ENCODE results near the gene BOLA3.
"Not testable (repeated sequence)": the region's sequence is repeated elsewhere in the genome, so short reads cannot be mapped to it uniquely, and the experiment has no call there.

Gene BOLA3

DNA sequence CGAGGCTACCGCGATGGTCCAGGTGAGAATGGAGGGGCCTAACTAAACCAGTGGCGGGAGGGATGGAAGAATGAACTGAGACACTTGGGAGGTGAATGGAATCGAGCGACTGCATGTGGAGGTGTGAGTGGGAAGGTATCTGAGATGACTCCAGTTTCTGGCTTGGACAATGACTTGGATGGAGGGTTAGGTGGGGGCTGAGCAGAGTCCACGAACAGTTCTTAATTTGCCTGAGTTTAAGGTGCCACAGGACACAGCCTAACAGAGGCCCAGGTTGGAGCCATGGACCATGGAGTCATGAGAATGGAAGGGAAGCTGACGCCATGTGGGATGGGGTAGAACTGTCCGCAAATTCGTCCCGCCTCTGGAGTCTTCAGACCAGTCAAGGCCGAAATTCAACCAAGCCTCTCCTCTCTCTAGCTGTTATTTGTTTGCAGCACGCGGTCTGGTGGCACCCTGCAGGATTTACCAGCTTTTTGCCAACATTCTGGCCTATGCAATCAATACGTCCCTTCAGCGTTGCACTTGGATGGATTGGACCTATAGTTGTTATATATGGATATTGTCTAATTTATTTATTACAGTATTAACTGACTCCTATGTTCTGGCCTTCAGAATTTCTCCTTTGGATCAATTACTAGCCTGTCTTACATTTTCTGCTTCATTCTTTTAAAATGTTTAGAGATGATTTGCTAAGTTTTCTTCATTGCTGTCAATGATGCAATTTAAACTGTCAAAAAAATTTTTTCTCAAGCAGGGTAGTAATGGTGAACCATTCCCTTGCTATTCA, 940 bp upstream of the BOLA3 start:
- peaks cover 31% of the 10 kb centered on the region for H3K36me3 ChIP-seq (ENCODE audit: control insufficient read depth, insufficient read depth, low read length, severe bottlenecking)

DNA sequence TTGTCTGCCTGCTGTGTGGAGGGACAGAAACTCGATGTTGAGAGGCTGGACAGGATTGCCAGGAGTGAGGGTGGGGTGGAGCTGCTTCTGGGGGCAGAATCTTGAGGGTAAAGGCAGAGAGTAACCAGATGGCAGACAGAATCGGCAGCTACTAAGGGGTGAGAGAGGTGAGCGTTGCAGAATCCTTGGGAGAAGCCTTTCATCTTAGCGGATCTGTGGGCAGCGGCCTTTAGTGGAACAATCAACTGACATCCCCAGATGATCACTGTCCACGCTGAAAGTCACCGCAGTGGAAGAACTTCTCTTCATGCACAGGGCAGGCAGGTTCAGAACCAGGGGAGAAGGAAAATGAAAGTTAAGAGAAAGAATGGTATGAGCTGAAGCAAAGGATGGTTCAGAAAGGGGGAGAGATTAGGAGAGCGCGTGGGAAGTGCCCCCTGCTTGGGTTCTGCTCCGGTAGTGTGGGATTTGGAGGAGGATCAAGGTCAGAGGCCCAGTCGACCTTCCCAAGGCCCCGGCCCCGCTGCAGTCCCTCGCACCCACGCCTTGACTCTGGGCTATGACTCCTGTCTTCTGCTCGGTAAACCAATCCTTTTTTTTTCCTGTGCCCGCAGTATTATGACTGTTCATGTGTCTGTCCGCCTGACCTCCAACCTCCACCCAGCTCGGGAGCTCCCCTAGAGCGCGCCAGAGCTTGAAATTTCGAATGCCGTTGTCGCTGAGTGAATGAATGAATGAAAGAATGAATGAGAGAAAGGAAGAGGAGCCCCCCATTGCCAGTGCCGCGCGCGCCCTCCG, 584 bp downstream of the BOLA3 start:
- DNase-seq (ENCODE audit: low read depth): peak; percentile 59
- Histone ChIP-seq H3K9ac (ENCODE audit: low read length) (peak overlapping the region; percentile 82), H3K27me3 (replicated peaks; ENCODE audit: control insufficient read depth, insufficient read depth, low read length) (no peaks in the 10 kb centered on the region), H3K9me3 (ENCODE audit: control insufficient read depth, low read length) (no peaks in the 10 kb centered on the region), H3K4me1 (ENCODE audit: control insufficient read depth, insufficient read depth, low read length) (peaks cover 16% of the 10 kb centered on the region), H3K4me3 (ENCODE audit: low read length) (peak overlapping the region; percentile 85), H3K36me3 (ENCODE audit: control insufficient read depth, insufficient read depth, low read length, severe bottlenecking) (peaks cover 20% of the 10 kb centered on the region)

More for the DNA sequence above, 940 bp upstream of the BOLA3 start:
- Histone ChIP-seq H3K9me3 (ENCODE audit: control insufficient read depth, low read length) (no peaks in the 10 kb centered on the region), H3K4me1 (ENCODE audit: control insufficient read depth, insufficient read depth, low read length) (peaks cover 16% of the 10 kb centered on the region), H3K9ac (ENCODE audit: low read length) (peak overlapping the region; percentile 82), H3K4me3 (ENCODE audit: low read length) (peak overlapping the region; percentile 85), H3K27me3 (replicated peaks; ENCODE audit: control insufficient read depth, insufficient read depth, low read length) (no peaks in the 10 kb centered on the region)
- DNase-seq (ENCODE audit: low read depth): no peak

DNA sequence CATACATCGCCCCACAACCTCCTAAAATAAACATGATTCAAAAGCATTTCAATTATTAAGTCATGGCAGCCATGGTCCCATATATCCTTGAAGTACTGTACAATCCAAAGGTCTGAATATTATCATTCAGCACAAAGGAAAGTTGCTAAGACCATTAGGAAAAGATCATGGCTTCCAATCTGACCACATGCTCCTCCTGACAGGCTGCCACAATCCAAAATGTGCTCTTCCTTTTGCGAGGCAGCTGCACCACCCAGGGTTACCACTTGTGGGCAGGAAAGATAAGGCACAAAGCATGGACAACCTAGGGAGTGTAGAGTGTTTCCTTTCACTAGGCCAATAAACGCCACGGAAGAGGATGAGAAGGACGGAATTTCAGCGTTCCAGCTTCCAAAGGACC, 5.4 kb downstream of the BOLA3 start:
- Histone ChIP-seq H3K4me3 (ENCODE audit: low read length) (no peak overlapping the region), H3K4me1 (ENCODE audit: control insufficient read depth, insufficient read depth, low read length) (peaks cover 10% of the 10 kb centered on the region), H3K9me3 (ENCODE audit: control insufficient read depth, low read length) (no peaks in the 10 kb centered on the region), H3K36me3 (ENCODE audit: control insufficient read depth, insufficient read depth, low read length, severe bottlenecking) (peaks cover 11% of the 10 kb centered on the region), H3K9ac (ENCODE audit: low read length) (no peak overlapping the region), H3K27me3 (replicated peaks; ENCODE audit: control insufficient read depth, insufficient read depth, low read length) (no peaks in the 10 kb centered on the region)
- DNase-seq (ENCODE audit: low read depth): no peak

DNA sequence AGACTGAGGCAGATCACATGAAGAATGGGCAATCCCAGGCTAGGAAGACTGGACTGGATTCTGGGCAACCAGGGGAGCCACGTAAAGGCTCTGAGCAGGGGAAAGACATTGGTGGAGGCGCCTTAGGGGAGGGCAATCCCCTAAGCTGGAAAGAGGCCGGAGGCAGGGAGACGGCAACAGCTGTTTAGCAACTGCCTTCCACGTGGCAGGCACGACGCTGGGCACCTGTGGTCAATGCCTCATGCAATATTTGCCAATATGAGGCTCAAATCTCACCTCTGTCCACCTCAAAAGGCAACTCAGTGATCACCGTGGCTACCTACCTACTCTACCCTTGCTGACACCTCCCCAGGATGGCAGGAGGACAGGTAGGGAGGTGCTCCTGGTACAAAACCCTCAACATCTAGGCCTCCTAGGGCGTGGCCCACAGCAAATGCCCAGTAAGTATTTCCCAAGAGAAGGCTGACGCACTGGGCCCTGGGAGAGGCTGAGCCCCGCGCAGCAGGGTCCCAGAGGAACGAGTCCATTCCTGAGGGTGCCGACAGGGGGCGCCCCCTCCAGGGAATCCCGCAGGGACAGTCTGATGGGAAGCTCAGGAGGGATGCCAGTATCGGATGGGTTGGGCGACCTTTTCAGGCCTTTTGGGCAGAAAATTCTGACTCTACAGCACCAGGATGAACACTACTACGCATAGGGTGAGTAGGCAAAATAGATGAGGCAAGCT, 8.9 kb downstream of the BOLA3 start:
- DNase-seq (ENCODE audit: low read depth): no peak
- no peak overlapping the region for H3K9ac ChIP-seq (ENCODE audit: low read length)
- H3K27me3 ChIP-seq (replicated peaks; ENCODE audit: control insufficient read depth, insufficient read depth, low read length): no peaks in the 10 kb centered on the region
- H3K9me3 ChIP-seq (ENCODE audit: control insufficient read depth, low read length): no peaks in the 10 kb centered on the region
- no peaks in the 10 kb centered on the region for H3K4me1 ChIP-seq (ENCODE audit: control insufficient read depth, insufficient read depth, low read length)
- peaks cover 23% of the 10 kb centered on the region for H3K36me3 ChIP-seq (ENCODE audit: control insufficient read depth, insufficient read depth, low read length, severe bottlenecking)
- no peak overlapping the region for H3K4me3 ChIP-seq (ENCODE audit: low read length)

DNA sequence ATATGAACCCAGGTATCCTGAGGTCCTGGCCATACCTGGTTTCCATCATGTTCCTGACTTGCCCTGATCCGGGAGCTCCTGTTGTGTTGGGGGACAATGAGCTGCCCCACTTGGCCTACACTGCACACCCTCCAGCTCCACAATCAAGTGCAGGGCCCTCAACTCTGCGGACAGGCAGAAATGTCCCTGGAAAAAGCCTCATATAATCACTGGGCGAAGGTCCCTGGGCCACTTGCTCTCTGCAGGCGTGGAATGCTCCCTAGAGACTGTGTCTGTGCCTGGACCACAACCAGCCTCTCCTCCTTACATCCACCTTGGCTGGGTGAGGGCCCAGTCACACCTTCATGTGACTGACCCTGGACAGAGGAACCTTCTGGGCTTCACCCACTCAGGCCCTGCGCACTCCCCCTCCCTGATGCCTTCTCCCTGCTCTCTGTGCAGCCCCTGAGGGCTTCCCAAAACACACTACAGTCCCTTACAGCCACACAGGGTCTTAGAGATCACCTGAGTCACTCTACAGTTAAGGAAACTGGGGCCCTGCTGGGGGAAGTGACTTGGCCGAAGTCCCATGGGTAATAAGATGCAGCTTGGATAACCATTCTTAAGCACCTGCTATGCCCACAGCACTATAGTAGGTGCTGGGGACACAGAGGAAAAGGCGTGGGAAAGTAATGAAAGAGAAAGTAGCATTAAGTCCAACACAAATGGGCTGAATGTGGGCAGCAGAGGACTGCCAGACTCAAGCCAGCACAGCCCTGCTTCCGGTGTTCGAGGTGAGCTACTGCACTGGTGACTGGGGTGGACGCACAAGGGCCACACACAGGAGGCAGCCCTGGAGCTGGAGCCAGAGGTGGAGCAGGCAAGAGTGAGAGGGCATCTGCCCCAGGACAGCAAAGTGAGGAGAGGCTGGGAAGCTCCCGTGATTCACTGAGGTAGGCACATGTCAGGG, 9.8 kb downstream of the BOLA3 start:
- H3K36me3 ChIP-seq (ENCODE audit: control insufficient read depth, insufficient read depth, low read length, severe bottlenecking): peaks cover 28% of the 10 kb centered on the region
- peaks cover 4% of the 10 kb centered on the region for H3K9me3 ChIP-seq (ENCODE audit: control insufficient read depth, low read length)
- no peaks in the 10 kb centered on the region for H3K4me1 ChIP-seq (ENCODE audit: control insufficient read depth, insufficient read depth, low read length)
- no peak for DNase-seq (ENCODE audit: low read depth)
- H3K27me3 ChIP-seq (replicated peaks; ENCODE audit: control insufficient read depth, insufficient read depth, low read length): no peaks in the 10 kb centered on the region
- H3K4me3 ChIP-seq (ENCODE audit: low read length): no peak overlapping the region
- no peak overlapping the region for H3K9ac ChIP-seq (ENCODE audit: low read length)

DNA sequence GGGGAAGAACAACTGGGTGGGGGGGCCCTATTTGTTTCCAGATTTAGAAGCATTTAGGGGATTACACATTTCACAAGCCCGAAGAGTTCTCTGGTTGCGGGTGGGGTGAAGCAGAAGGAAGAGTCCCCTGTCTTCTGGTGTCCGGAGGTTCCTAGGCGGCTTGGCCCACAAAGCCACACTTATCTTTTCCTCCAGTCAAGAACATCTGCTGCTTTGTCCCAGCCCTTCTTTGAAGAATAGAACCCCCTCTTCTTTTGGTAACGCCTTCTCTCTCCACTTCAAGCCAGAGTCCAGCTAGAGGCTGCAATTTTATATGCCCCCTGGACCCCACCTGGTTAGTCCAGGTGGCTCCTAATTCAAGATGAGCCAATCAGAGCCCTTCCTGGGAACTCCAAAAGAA, 15.8 kb downstream of the BOLA3 start:
- no peak overlapping the region for H3K9ac ChIP-seq (ENCODE audit: low read length)
- H3K4me1 ChIP-seq (ENCODE audit: control insufficient read depth, insufficient read depth, low read length): no peaks in the 10 kb centered on the region
- H3K4me3 ChIP-seq (ENCODE audit: low read length): no peak overlapping the region
- no peak for DNase-seq (ENCODE audit: low read depth)
- H3K36me3 ChIP-seq (ENCODE audit: control insufficient read depth, insufficient read depth, low read length, severe bottlenecking): peaks cover 20% of the 10 kb centered on the region
- H3K27me3 ChIP-seq (replicated peaks; ENCODE audit: control insufficient read depth, insufficient read depth, low read length): peaks cover 9% of the 10 kb centered on the region
- H3K9me3 ChIP-seq (ENCODE audit: control insufficient read depth, low read length): peaks cover 4% of the 10 kb centered on the region

DNA sequence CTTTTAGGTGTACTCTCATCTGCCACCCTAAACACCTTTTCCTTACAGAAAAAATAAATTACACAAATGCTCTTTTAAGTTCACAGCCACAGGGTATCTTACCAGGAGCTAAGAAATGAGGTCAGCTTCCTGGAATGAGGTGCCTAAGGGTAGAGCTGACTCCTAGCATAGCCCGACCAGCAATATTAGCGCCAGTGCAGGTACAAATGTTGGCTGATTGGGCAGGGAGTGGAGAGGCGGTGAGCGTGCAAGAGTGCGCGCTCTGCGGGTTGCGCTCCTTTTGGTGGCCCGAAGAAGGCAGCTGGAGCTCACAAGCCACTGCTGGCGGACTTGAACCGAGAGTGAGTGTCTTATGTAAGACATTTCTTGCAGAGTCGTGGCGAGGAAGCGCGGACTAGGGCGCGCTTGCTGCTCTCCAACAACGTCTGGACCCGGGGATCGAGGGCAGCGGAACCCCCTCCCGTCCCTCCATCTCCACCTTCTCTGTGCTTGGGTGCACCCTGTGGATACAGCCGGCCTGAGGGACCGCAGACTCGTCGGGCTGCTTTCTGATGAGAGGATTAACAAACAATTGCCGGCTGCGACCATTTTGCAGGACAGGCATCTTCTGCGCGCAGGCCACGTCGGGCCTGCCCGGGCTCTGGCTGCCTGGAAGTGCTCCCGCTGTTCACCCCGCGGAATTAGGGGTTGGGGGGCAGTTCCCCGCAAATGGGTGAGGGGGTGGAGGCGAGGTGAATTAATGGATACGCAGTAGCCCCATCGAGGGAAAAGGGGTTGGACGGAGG, 17.3 kb downstream of the BOLA3 start:
- H3K4me3 ChIP-seq (ENCODE audit: low read length): peak overlapping the region; percentile 4
- H3K36me3 ChIP-seq (ENCODE audit: control insufficient read depth, insufficient read depth, low read length, severe bottlenecking): peaks cover 20% of the 10 kb centered on the region
- H3K4me1 ChIP-seq (ENCODE audit: control insufficient read depth, insufficient read depth, low read length): no peaks in the 10 kb centered on the region
- H3K9ac ChIP-seq (ENCODE audit: low read length): no peak overlapping the region
- H3K9me3 ChIP-seq (ENCODE audit: control insufficient read depth, low read length): peaks cover 4% of the 10 kb centered on the region
- DNase-seq (ENCODE audit: low read depth): no peak
- H3K27me3 ChIP-seq (replicated peaks; ENCODE audit: control insufficient read depth, insufficient read depth, low read length): peaks cover 9% of the 10 kb centered on the region

DNA sequence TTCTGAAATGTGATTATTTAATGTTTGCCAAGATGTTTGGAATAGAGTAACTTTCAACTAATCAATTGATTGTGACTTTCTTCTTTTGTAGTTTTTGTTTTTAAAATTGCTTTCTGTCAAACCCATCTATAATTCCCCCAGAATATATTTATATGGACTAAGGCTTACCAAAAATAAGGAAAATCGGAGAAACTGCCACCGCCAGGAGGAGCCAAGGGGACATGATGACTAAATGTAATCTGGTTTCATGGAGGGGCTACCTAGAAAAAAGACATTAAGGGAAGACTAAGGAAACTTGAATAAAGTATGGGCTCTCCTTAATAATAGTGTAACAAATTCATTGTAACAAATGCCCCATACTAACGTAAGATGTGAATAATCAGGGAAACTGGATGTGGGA, 19.5 kb downstream of the BOLA3 start:
- no peaks in the 10 kb centered on the region for H3K4me1 ChIP-seq (ENCODE audit: control insufficient read depth, insufficient read depth, low read length)
- peaks cover under 1% of the 10 kb centered on the region for H3K9me3 ChIP-seq (ENCODE audit: control insufficient read depth, low read length)
- peaks cover 9% of the 10 kb centered on the region for H3K27me3 ChIP-seq (replicated peaks; ENCODE audit: control insufficient read depth, insufficient read depth, low read length)
- no peak overlapping the region for H3K4me3 ChIP-seq (ENCODE audit: low read length)
- peaks cover under 1% of the 10 kb centered on the region for H3K36me3 ChIP-seq (ENCODE audit: control insufficient read depth, insufficient read depth, low read length, severe bottlenecking)
- no peak for DNase-seq (ENCODE audit: low read depth)
- no peak overlapping the region for H3K9ac ChIP-seq (ENCODE audit: low read length)

DNA sequence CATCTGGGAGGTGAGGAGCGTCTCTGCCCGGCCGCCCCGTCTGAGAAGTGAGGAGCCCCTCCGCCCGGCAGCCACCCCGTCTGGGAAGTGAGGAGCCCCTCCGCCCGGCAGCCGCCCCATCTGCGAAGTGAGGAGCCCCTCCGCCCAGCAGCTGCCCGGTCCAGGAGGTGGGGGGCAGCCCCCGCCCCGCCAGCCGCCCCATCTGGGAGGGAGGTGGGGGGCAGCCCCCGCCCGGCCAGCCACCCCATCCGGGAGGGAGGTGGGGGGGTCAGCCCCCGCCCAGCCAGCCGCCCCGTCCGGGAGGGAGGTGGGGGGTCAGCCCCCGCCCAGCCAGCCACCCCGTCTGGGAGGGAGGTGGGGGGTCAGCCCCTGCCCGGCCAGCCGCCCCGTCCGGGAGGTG, 23.8 kb downstream of the BOLA3 start:
- not testable (repeated sequence) for H3K4me1 ChIP-seq (ENCODE audit: control insufficient read depth, insufficient read depth, low read length); H3K4me3 ChIP-seq (ENCODE audit: low read length); H3K9me3 ChIP-seq (ENCODE audit: control insufficient read depth, low read length); H3K36me3 ChIP-seq (ENCODE audit: control insufficient read depth, insufficient read depth, low read length, severe bottlenecking); DNase-seq (ENCODE audit: low read depth); H3K9ac ChIP-seq (ENCODE audit: low read length); H3K27me3 ChIP-seq (replicated peaks; ENCODE audit: control insufficient read depth, insufficient read depth, low read length)

DNA sequence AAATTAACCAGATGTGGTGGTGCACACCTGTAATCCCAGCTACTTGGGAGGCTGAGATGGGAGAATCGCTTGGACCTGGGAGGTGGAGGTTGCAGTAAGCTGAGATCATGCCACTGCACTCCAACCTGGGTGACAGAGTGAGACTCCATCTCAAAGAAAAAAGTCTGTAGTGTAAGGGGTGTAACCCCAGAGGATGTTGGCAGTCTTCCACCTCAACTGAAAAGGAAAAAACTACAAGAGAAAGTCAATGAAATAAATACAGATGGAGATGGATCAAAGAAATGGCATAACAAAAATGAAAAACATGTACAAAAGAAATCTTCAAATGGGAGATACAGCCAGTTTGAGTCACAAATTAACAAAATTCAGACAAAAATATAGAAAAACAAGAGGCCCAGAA, 25.9 kb downstream of the BOLA3 start:
- not testable (repeated sequence) for H3K9me3 ChIP-seq (ENCODE audit: control insufficient read depth, low read length); H3K27me3 ChIP-seq (replicated peaks; ENCODE audit: control insufficient read depth, insufficient read depth, low read length); H3K4me3 ChIP-seq (ENCODE audit: low read length); H3K9ac ChIP-seq (ENCODE audit: low read length); H3K36me3 ChIP-seq (ENCODE audit: control insufficient read depth, insufficient read depth, low read length, severe bottlenecking); H3K4me1 ChIP-seq (ENCODE audit: control insufficient read depth, insufficient read depth, low read length); DNase-seq (ENCODE audit: low read depth)

All from adipocyte (in vitro differentiated cells).